ENCODE results near the gene PAM16.
"Not testable (repeated sequence)": the region's sequence is repeated elsewhere in the genome, so short reads cannot be mapped to it uniquely, and the experiment has no call there.

The PAM16 gene

DNA sequence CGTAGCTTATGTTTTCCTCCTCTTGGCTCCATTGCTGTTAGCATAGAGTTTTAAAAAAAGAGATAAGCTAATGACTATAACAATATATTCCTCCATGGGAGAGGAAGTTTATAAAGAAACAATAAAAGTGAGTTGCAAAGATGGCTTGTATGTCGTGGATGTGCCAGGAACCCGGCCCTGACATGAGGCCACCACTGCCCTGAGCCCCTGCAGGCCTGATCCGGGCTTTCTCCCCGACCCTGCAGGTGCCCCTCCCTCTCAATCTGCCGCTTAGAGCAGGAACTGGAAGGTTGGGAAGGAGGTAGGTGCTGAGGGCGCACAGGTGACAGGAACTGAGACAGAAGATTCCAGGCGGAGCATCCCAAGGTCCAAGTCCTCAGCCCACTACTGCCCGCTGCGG lies 11.7 kb downstream of the PAM16 start:
- peaks cover 6% of the 10 kb centered on the region for H3K36me3 ChIP-seq (ENCODE audit: control insufficient read depth, insufficient read depth, low read length)
- H3K27ac ChIP-seq (ENCODE audit: low read depth, low read length), result no peak overlapping the region
- H3K9ac ChIP-seq (ENCODE audit: low read length), result no peak overlapping the region
- no peak overlapping the region for H3K4me3 ChIP-seq (ENCODE audit: low read length)
- H3K4me1 ChIP-seq (ENCODE audit: control insufficient read depth, insufficient read depth, low read length), result no peaks in the 10 kb centered on the region
- H3K27me3 ChIP-seq (ENCODE audit: control insufficient read depth, insufficient read depth, low read length), result no peaks in the 10 kb centered on the region

DNA sequence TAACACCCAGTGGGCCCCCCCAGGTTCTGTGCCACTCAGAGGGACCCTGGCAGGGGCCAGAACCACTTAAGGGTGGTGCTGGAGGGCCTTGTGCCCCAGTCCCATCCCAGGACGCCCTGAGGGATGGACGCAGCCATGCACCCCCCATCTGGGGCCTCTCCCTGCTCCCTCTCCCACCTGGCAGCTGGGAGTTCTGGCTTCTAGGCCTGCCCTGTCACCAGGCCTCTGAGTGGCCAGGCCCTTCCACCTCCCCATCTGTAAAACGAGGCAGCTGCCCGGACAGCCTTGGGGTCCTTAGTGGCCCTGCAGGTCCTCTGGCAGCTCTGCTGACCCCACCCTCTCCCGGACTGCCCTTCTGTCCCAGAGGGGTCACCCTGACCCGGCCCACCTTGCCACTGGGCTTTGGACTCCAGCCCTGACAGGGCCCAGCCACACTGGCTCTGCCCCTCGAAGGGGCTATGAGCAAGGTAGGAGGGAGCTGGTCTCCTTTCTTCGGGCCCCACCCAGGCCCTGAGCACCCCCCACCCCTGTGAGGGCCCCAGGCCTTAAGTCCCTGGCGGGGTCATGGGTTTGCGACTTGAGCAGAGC lies 12.3 kb downstream of the PAM16 start:
- H3K4me1 ChIP-seq (ENCODE audit: control insufficient read depth, insufficient read depth, low read length), result no peaks in the 10 kb centered on the region
- H3K36me3 ChIP-seq (ENCODE audit: control insufficient read depth, insufficient read depth, low read length), result peaks cover 6% of the 10 kb centered on the region
- no peaks in the 10 kb centered on the region for H3K27me3 ChIP-seq (ENCODE audit: control insufficient read depth, insufficient read depth, low read length)
- no peak overlapping the region for H3K9ac ChIP-seq (ENCODE audit: low read length)
- H3K27ac ChIP-seq (ENCODE audit: low read depth, low read length), result no peak overlapping the region
- H3K4me3 ChIP-seq (ENCODE audit: low read length), result no peak overlapping the region

DNA sequence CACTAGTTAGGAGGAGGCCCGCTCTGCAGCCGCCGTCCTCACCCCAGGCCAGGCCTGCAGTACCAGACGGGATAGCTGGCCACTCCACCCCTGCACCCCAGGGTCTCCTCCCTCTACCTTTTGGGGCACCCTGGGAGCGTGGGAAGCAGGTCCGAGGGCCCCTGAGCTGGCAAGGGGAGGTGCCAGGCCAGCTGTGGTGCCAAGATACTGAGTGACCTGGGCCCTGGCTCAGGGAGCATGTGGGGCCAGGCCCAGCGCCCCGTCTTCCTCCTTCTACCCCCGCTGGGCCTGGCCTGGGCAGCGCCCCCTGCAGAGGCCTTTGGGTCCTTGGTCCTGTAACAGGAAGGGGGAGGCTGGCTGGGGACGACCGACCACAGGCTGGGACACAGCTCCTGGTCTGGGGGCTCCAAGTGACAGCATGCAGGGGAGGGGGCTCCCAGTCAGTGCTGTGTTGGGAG lies 13.0 kb downstream of the PAM16 start:
- no peak overlapping the region for H3K9ac ChIP-seq (ENCODE audit: low read length)
- H3K4me3 ChIP-seq (ENCODE audit: low read length), result no peak overlapping the region
- H3K27ac ChIP-seq (ENCODE audit: low read depth, low read length), result no peak overlapping the region
- no peaks in the 10 kb centered on the region for H3K27me3 ChIP-seq (ENCODE audit: control insufficient read depth, insufficient read depth, low read length)
- H3K4me1 ChIP-seq (ENCODE audit: control insufficient read depth, insufficient read depth, low read length), result no peaks in the 10 kb centered on the region
- H3K36me3 ChIP-seq (ENCODE audit: control insufficient read depth, insufficient read depth, low read length), result peaks cover 8% of the 10 kb centered on the region

DNA sequence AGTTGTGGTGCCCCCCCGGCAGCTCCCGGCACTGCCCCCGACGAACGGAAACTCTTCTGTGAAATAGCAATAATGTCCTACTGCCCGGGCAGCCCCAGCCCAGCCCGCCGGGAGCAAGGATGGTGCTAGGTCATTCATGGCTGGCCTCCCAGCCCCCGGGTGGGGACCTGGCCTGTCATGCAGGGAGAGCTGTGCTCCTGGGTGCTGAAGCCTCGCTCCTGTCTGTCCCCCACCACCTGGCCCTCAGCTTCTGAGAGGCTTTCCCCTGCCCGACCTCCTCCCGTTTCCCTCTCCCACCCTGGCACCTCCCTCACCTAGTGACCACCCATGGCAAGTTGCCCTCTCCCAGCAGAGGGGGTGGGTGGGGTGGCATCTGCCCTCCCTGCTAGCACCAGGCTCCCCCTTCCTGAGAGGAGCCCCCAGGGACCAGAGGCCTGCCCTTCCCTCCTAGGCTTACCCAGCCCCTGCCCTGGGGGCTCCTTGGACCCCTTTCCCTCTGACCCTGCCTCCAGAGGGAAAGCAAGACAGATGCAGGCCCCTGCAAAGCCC lies 13.5 kb downstream of the PAM16 start:
- Histone ChIP-seq H3K36me3 (ENCODE audit: control insufficient read depth, insufficient read depth, low read length) (peaks cover 9% of the 10 kb centered on the region), H3K27ac (ENCODE audit: low read depth, low read length) (no peak overlapping the region), H3K9ac (ENCODE audit: low read length) (no peak overlapping the region), H3K4me3 (ENCODE audit: low read length) (no peak overlapping the region), H3K27me3 (ENCODE audit: control insufficient read depth, insufficient read depth, low read length) (no peaks in the 10 kb centered on the region), H3K4me1 (ENCODE audit: control insufficient read depth, insufficient read depth, low read length) (no peaks in the 10 kb centered on the region)

DNA sequence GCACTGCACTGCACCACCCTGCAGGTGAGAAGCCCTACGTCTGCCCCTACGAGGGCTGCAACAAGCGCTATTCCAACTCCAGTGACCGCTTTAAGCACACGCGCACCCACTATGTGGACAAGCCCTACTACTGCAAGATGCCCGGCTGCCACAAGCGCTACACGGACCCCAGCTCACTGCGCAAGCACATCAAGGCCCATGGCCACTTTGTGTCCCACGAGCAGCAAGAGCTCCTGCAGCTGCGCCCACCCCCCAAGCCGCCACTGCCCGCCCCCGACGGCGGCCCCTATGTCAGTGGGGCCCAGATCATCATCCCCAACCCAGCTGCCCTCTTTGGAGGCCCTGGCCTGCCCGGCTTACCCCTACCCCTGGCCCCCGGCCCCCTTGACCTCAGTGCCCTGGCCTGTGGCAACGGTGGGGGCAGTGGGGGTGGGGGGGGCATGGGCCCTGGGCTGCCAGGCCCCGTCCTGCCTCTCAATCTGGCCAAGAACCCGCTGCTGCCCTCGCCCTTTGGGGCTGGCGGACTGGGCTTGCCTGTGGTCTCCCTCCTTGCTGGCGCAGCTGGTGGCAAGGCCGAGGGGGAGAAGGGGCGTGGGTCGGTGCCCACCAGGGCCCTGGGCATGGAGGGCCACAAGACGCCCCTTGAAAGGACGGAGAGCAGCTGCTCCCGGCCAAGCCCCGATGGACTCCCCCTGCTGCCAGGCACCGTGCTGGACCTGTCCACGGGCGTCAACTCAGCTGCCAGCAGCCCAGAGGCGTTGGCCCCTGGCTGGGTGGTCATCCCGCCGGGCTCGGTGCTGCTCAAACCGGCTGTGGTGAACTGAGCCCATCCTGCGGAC lies 14.2 kb downstream of the PAM16 start:
- Histone ChIP-seq H3K27me3 (ENCODE audit: control insufficient read depth, insufficient read depth, low read length) (no peaks in the 10 kb centered on the region), H3K27ac (ENCODE audit: low read depth, low read length) (no peak overlapping the region), H3K4me3 (ENCODE audit: low read length) (no peak overlapping the region), H3K4me1 (ENCODE audit: control insufficient read depth, insufficient read depth, low read length) (no peaks in the 10 kb centered on the region), H3K36me3 (ENCODE audit: control insufficient read depth, insufficient read depth, low read length) (peaks cover 9% of the 10 kb centered on the region), H3K9ac (ENCODE audit: low read length) (no peak overlapping the region)

DNA sequence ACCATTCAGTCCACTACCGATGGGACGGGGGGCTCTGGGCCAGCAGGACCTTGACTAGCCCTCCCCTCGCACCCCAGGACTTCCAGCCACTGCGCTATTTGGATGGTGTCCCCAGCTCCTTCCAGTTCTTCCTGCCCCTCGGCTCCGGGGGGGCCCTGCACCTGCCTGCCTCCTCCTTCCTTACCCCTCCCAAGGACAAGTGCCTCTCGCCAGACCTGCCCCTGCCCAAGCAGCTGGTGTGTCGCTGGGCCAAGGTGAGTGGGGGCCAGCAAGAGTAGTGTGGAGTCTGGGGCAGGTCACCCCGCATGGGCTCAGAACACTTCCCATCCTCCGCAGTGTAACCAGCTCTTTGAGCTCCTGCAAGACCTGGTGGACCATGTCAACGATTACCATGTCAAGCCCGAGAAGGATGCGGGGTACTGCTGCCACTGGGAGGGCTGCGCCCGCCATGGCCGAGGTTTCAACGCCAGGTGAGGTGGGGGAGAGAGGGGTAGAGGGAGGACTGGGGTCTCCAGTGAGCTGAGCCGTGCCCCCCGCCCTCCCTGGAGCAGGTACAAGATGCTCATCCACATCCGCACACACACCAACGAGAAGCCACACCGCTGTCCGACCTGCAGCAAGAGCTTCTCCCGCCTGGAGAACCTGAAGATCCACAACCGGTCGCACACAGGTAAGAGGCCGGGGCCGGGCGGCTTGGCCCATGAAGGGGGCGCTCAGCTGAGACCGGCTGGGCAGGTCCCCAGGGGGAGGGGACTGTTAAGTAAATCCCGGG lies 16.2 kb downstream of the PAM16 start:
- no peaks in the 10 kb centered on the region for H3K27me3 ChIP-seq (ENCODE audit: control insufficient read depth, insufficient read depth, low read length)
- peaks cover 3% of the 10 kb centered on the region for H3K4me1 ChIP-seq (ENCODE audit: control insufficient read depth, insufficient read depth, low read length)
- H3K27ac ChIP-seq (ENCODE audit: low read depth, low read length), result no peak overlapping the region
- no peak overlapping the region for H3K9ac ChIP-seq (ENCODE audit: low read length)
- H3K4me3 ChIP-seq (ENCODE audit: low read length), result no peak overlapping the region
- peaks cover 9% of the 10 kb centered on the region for H3K36me3 ChIP-seq (ENCODE audit: control insufficient read depth, insufficient read depth, low read length)

DNA sequence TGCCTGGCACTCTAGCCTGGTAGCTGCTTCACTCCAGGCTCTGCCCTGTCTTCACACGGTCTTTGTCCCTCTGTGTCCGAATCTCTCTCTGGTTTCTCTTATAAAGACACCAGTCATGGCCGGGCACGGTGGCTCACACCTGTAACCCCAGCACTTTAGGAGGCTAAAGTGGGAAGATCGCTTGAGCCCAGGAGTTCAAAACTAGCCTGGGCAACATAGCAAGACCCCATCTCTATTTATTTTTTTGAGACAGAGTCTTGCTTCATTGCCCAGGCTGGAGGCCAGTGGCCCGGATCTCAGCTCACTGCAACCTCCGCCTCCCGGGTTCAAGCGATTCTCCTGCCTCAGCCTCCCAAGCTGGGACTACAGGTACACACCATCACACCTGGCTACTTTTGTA lies 17.4 kb downstream of the PAM16 start:
- H3K27me3 ChIP-seq (ENCODE audit: control insufficient read depth, insufficient read depth, low read length); H3K36me3 ChIP-seq (ENCODE audit: control insufficient read depth, insufficient read depth, low read length); H3K27ac ChIP-seq (ENCODE audit: low read depth, low read length); H3K4me3 ChIP-seq (ENCODE audit: low read length); H3K9ac ChIP-seq (ENCODE audit: low read length): not testable (repeated sequence)
- peaks cover 13% of the 10 kb centered on the region for H3K4me1 ChIP-seq (ENCODE audit: control insufficient read depth, insufficient read depth, low read length)

DNA sequence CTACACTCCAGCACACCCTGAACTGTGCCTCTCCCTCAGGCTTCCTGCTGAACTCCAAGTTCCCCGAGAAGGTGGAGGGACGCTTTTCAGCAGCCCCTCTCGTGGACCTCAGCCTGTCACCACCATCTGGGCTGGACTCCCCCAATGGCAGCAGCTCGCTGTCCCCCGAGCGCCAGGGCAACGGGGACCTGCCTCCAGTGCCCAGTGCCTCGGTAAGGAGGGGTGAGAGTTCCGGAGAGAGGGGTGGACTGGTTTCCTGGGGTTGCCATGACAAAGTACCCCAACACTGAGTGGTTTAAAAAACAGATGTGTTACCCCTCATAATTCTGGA lies 17.8 kb downstream of the PAM16 start:
- peaks cover 9% of the 10 kb centered on the region for H3K36me3 ChIP-seq (ENCODE audit: control insufficient read depth, insufficient read depth, low read length)
- no peak overlapping the region for H3K9ac ChIP-seq (ENCODE audit: low read length)
- no peak overlapping the region for H3K27ac ChIP-seq (ENCODE audit: low read depth, low read length)
- H3K4me3 ChIP-seq (ENCODE audit: low read length), result no peak overlapping the region
- H3K4me1 ChIP-seq (ENCODE audit: control insufficient read depth, insufficient read depth, low read length), result peaks cover 17% of the 10 kb centered on the region
- no peaks in the 10 kb centered on the region for H3K27me3 ChIP-seq (ENCODE audit: control insufficient read depth, insufficient read depth, low read length)

DNA sequence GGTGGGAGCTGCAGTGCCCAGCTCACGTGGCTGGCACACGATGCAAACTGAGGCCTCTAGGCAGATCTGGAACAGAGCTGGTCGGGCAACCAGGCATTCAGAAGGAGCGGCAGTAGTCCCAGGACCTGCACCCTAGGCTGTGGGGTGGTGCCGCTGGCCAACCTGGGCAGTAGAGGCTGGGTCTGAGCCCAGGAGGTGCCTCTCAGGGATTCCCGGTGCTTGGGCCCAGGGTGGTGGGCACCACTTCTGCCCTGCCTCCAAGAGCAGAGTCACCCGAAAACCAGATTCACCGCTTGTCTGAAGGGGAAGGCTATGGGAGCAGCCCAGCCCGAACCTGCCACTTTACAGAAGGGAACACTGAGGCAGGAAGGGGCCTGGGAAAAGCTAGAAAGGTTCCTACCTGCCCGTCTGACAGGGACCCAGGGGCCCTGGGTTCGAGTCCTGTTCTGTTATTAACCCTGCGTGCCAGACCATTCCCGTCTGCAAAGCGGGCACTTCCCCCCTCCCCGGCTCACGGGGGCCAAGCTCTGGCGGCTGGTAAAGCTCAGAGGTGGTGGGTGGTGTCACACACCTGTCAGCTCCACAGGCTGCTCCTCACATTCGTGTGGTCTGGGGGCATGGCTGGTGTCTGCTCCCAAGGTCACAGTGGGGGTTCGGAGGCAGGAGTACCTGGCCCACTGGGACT lies 18.4 kb downstream of the PAM16 start:
- Histone ChIP-seq H3K9ac (ENCODE audit: low read length) (no peak overlapping the region), H3K27ac (ENCODE audit: low read depth, low read length) (no peak overlapping the region), H3K36me3 (ENCODE audit: control insufficient read depth, insufficient read depth, low read length) (peaks cover 9% of the 10 kb centered on the region), H3K4me3 (ENCODE audit: low read length) (no peak overlapping the region), H3K27me3 (ENCODE audit: control insufficient read depth, insufficient read depth, low read length) (no peaks in the 10 kb centered on the region), H3K4me1 (ENCODE audit: control insufficient read depth, insufficient read depth, low read length) (peaks cover 21% of the 10 kb centered on the region)

DNA sequence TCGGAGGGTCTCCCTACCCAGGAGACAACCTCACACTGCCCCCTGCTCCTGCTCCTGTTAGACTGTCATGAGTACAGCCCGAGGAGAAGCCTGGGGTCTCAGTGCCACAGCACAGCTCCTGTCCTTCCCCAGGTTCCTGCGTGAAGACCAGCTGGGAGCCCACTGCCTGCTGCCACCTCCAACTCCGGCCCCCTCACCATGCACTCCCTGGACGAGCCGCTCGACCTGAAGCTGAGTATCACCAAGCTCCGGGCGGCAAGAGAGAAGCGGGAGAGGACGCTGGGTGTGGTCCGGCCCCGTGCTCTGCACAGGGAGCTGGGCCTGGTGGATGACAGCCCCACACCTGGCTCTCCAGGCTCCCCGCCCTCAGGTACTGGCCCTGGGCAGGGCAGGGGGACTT lies 19.0 kb downstream of the PAM16 start:
- peaks cover 24% of the 10 kb centered on the region for H3K4me1 ChIP-seq (ENCODE audit: control insufficient read depth, insufficient read depth, low read length)
- no peaks in the 10 kb centered on the region for H3K27me3 ChIP-seq (ENCODE audit: control insufficient read depth, insufficient read depth, low read length)
- no peak overlapping the region for H3K4me3 ChIP-seq (ENCODE audit: low read length)
- no peak overlapping the region for H3K27ac ChIP-seq (ENCODE audit: low read depth, low read length)
- no peak overlapping the region for H3K9ac ChIP-seq (ENCODE audit: low read length)
- H3K36me3 ChIP-seq (ENCODE audit: control insufficient read depth, insufficient read depth, low read length), result peaks cover 9% of the 10 kb centered on the region

DNA sequence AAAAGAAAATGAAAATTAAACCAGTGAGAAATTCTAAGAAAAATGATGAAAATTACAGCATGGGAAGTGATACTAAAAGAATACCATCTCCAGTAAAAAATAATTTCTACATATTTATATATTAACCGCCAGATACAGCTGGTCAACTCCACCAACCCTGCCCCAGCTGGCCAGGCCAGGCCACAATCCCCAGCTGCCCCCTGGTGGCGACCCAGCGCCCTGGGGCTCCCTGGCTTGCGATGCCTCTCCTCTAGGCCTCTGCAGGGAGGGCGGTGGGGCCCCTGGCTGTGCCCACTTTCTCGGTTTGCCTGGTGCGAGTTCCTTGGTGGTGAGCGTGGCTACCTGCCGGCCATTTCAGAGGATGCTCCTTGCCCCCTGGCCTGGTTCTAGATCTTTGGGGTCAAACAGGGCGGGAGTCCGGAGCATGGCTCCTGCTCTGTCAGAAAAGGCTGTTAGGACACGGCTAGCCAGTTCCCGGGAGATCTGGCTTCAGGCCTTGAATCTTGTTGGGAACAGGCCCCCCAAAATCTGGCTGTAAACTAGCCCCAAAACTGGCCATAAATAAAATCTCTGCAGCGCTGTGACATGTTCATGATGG lies 20.7 kb downstream of the PAM16 start:
- no peak overlapping the region for H3K27ac ChIP-seq (ENCODE audit: low read depth, low read length)
- H3K4me1 ChIP-seq (ENCODE audit: control insufficient read depth, insufficient read depth, low read length), result peaks cover 25% of the 10 kb centered on the region
- no peaks in the 10 kb centered on the region for H3K27me3 ChIP-seq (ENCODE audit: control insufficient read depth, insufficient read depth, low read length)
- peaks cover 4% of the 10 kb centered on the region for H3K36me3 ChIP-seq (ENCODE audit: control insufficient read depth, insufficient read depth, low read length)
- H3K9ac ChIP-seq (ENCODE audit: low read length), result no peak overlapping the region
- no peak overlapping the region for H3K4me3 ChIP-seq (ENCODE audit: low read length)

All from rectal smooth muscle tissue (tissue), 1 donor.